Retina (tissue), 1 donor: ENCODE results near the gene C3orf80.
"Not testable (repeated sequence)": the region's sequence is repeated elsewhere in the genome, so short reads cannot be mapped to it uniquely, and the experiment has no call there.

Source experiments
- DNase-seq: peaks from one replicate; pipeline ENCODE4 v3.0.0-alpha.2; 2016

C3orf80 gene

DNA sequence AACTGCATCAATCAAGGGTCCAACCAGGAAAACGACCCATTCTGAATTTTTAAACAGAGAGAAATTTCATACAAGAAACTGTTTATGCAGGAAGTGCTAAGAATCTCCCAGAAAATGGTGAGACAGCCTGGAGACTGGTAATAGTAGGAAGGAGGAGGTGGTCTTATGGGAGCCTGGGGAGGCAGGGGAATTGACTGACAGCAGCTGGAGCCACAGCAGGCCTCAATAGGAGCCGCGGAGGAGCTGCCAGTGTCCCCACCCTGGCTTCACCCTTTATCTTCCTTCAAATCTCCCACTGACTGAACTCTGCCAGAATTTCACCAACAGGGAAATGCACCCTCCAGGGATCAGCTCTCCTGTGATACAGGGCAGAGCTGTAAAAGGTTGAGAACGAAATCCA is 7.5 kb upstream of the C3orf80 start:
- no peak for DNase-seq

DNA sequence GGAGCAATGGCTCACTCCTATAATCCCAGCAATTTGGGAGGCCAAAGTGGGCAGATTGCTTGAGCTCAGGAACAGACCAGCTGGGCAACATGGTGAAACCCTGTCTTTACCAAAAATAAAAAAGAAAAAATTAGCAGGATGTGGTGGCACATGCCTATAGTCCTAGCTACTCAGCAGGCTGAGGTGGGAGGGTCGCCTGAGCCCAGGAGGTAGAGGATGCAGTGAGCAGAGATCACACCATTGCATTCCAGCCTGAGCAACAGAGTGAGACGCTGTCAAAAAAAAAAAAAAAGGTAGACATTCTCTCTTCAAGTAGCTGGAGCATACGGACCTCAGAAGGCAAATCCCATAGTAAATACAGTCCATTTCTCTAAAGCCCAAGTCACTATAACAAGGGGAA is 7.1 kb upstream of the C3orf80 start:
- no peak for DNase-seq

DNA sequence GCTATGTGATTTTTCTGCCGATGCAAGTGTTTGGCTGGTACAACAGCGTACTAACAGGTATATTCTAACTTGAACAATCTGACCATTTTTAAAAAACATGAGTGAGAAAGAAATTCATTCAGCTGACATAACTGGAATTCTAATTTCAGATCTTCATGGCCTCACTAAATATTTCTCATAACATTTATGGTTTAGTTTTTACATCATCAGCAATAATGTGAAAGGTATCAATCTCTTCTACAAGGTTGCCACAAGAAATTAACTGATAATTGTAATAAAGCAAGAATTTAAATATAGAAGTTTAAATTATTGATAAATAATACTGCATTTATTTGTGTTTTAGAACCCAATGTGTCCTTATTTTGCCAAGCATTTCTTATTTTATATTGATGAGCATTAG is 5.2 kb upstream of the C3orf80 start:
- no peak for DNase-seq

DNA sequence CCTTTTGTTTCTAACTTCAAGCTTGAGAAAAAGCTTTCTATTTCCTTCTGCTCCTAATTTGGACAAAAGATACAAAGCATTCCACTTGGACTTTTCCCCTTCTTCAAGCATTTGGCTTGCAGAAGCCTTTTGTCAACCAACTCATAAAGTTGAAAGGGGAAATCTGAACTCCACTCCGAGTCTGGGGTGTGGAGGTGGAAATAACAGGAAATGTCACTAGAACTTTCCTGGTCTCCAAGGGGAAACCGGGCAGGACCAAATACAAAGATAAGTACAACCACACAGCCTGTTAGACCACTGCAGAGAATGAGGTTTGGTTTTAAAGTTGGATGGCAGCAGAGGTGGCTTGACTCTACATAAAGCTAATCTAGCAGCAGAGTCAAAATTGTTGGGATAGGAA is 4.2 kb upstream of the C3orf80 start:
- no peak for DNase-seq

DNA sequence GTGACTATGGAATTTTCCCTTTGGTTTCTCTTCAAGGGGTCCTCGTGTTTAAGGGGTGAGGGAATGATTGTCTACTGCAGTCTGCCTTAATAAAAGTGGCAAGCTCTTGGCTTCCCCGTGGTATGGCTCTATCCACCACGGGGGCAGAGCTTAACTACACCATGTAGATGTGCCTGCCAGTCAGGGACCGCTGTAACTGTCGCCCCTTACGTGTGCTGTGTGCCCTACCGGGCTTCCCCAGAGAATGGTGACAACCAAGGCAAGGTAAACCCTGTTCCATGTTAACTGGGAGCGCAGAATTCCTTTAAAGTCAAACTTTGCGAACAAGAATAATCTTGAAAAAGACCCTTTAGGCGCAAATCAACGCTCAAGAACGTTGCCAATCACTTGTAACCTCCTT is 966 bp upstream of the C3orf80 start:
- peak; percentile 57 for DNase-seq

DNA sequence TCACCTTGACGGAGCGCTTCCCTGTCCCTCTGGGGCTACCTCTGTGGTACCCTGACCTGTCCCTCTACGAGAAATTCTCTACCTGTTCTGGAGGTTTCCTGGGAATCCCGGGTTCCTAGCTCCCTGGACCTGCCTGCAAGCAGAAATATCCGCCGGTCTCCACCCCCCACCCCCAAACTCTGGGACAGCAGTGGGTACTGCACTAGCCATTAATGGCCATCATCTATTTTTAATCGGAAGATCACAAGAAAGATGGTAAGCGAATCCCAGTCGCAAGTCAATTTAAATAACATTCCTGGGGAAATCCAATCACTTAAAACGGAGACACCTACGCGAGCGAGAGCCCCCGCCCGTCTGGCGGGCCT is 429 bp upstream of the C3orf80 start:
- no peak for DNase-seq

DNA sequence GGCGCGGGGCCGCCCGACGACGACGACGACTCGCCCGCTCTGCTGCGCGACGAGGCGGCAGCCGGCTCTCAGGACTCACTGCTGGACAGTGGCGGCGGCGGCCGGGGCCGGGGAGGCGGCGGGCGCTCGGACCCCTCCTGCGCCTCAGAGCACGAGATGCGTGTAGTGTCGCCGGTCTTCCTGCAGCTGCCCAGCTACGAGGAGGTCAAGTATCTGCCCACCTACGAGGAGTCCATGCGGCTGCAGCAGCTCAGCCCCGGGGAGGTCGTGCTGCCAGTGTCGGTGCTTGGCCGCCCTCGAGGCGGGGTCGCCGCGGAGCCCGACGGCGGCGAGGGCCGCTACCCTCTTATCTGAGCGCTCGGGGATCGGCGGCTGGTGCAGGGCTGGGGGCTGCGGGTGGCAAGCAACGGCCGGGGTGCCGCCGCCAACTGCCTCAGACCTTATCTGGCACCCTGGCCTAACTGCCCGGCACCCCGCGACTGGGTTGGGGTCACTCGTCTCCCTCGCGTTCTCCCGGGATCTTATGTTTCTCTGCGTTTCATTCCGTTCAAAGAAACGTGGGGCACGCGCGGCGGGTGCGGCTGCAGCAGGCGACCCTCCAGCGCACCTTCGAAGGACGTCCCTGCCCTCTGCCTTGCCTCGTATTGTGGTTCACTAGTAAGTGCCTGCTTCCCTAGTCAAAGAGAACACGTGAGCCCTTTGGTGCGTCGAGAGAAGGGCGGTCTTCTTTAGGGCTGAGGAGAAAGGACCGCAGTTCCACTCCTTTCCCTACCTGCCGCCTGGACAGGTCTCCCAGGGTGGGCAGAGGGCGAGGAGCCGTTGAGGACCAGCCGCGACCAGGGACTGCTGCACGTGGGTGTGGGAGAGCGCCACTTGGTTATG is 1.0 kb downstream of the C3orf80 start:
- peak; percentile 79 for DNase-seq

DNA sequence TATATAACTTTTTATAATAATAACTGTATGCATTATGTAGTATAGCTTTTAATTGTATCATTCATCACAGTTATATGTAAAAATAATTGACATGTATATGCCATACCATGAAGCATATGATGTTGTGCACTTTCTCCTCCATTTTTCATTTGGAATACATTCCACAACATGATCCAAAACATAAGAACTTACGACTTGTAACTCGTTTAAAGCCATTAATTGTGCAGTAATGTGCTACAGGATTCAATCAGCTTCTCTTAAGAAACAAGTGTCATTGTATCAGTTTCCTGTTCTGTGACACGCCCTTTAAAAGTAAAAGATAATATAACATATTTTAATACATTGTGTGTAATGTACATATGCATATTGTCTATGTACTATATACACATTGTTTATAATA is 2.2 kb downstream of the C3orf80 start:
- no peak for DNase-seq

DNA sequence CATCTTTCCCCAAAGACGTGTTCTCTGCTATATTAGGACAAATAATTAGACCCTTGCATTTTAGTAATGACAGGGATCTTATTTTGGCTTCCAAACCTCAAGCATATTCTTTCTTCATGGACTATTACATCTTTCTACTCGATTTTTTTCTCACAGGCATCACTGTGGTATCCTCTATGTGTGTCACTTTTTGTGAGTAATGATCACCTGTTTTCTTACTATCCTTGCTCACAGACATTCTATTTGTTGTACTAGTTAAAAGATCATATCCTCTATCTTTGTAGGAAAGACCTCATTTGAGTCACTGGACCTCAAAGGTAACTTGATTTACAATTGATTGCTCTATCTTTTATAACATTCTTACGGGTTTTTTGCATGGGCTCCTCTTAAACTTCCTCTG is 6.8 kb downstream of the C3orf80 start:
- DNase-seq, result no peak

DNA sequence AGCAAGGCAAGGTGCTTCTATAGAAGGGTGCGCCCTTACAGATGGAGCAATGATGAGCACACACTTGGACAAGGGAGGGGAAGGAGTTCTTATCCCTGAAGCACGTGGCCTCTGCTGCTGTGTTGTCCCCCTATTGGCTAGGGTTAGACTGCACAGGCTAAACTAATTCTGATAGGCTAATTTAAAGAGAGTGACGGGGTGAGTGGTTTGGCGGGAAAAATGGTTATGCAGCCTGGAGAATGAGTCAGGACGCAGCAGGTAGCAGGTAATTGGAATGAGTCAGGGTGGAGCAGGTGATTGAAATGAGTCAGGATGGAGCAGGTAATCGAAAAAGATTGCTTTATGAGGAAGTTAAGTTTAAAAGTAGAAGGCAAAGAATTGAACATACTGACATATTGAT is 15.5 kb downstream of the C3orf80 start:
- DNase-seq, result not testable (repeated sequence)

DNA sequence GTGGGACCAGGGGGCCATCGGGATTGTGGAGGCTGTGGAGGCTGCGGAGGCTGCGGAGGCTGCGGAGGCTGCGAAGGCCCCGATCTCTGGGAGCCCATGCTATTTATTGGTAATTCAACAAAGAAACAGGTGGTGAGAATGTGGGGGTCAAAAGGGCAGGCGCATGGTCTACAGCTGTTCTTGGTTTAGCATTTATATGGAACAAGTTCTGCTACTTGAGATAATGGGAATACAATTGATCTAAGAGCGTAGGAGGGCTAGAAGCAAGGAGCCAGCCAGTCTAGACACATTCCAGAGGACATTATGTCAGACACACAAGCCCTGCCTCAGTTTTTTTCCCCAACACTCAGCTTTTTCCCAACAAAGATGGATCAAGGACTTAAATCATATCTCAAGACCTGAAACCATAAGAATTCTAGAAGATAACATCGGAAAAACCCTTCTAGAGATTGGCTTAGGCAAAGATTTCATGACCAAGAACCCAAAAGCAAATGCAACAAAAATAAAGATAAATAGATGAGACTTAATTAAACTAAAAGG is 20.1 kb downstream of the C3orf80 start:
- no peak for DNase-seq

DNA sequence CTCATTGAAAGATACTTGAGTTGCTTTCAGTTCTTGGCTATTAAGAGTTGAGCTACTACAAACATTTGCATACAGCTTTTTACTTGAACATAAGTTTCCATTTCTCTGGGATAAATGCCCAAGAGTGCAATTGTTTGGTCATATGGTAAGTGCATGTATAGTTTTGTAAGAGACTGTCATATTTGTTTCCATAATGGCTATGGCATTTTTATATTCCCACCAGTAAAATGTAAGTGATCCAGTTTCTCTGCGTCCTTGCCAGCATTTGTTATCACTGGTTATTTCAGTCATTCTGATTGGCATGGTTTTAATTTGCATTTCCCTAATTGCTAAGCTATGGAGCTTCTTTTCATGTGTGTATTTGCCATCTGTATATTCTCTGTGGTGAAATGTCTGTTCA is 22.5 kb downstream of the C3orf80 start:
- DNase-seq, result no peak

DNA sequence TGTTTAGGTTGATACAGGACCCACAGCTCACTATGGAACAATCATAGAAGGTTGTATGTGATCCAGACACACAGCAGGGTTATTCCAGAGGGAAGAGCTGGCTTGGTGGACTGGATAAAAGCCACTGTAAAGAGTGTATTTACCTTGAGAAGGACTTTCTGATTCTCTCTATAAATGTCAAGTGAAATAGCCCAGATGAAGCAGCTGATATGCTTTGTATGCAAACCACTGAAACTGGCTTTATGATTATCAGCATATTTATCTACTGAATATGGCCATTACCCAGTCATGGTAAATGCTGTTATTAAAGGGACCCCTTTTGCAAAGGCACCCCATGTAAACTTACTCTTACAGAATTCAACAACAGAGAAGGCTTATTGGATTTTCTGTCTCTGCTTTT is 28.1 kb downstream of the C3orf80 start:
- no peak for DNase-seq

DNA sequence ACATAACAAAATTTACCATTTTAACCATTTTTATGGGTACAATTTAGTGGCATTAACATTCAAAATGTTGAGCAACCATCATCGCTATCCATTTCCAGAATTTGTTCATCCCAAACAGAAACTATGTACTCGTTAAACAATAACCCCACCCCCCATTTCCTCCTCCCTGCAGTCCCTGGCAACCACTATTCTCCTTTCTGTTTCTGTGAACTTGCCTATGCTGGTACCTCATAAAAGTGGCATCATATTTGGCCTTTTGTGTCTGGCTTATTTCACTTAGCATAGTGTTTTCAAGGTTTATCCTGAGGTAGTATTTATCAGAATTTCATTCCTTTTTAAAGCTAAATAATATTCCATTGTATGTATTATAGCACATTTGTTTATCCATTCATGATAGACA is 32.4 kb downstream of the C3orf80 start:
- no peak for DNase-seq

DNA sequence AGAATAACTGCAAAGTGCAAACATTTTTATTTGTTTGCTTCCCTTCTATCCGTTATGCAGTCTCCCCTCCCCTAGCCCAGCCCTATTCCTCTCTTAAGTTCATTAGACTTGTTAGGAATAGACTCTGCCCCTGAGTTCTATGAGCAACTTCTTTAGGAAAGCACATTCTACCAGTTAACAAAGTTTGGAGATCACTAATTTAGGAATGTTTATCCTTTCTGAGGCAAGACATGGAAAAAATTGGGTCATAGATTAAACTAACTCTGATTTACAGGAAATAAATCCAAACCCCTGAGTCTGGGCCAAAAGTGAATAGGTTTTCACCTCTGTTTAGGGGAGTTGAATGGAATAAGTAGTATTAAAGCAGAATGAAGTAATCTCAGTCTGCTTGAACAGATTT is 34.4 kb downstream of the C3orf80 start:
- DNase-seq, result no peak

DNA sequence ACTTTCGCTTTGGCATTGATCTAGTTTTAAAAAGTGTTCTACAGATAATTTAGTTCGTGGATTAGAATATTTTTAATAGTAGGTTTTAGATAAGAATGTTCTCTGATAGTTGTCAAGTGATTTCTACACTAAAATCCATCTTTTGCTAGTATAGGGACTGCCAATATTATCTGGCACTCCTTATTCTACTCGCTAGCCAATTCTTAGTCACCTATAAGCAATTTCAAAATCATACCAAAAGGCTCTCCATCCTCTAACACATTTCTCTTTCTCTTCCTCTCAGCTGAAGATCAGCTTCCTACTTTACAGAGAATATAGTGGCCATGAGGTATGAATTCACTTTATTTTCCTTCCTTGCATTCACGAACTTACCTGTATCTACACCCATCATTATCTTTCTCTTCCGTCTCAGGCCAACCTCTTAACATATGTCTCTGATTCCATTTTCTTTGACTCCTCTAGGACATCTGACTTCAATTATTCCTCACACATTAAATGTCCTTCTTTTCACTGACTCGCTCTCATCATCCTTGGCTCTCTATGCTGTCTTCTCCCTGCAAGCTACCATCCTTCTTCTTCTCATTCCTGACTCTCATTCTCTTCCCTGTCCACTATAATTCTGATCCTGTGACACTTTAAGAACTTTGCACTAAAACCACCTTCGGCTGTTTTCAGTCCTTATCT is 35.5 kb downstream of the C3orf80 start:
- no peak for DNase-seq

DNA sequence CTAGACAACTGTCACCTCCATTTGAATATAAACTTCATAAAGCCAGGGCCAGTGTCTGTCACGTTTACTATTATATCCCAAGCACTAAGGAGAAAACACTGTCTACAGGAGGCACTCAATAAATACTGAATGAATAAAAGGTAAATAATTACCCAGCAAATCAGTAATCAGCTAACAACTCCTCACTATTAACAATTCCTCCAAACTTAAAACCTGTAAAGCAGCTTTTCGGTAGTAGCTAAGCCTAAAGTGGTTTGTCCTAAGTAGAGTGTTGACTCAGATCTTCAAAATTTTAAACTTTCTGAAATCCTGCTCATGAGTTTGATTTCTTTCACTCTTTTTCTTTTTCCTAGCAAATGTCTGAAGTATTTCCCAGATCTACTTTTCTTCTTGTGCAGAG is 39.9 kb downstream of the C3orf80 start:
- no peak for DNase-seq
